ENCODE measurements around the gene CHGA. TPM values are rescaled to one million over a fixed set of nuclear protein-coding genes. Genes with fewer than 3 reads are reported as not detected.
A peak's percentile ranks its signal among the peaks of the same experiment; 100 is the strongest.

The CHGA gene
- total RNA-seq, 4 donors from 2014 or later: not detected

- no peak for DNase-seq (ENCODE audit: low spot score in 2 of 2)
- Histone ChIP-seq H3K27me3 (peaks cover 0 to 25% of the 10 kb centered on the region in 2 donors), H3K9me3 (no peaks in the 10 kb centered on the region), H3K4me3 (no peak overlapping the region), H3K4me1 (peaks cover 0 to 7% (median 0%) of the 10 kb centered on the region in 4 donors), H3K27ac (no peak overlapping the region), H3K36me3 (no peaks in the 10 kb centered on the region)
- 53 to 59% methylated on average over 3 of the region's 3 CpGs for WGBS, 2 donors
- no peak for TF ChIP-seq CTCF (IDR thresholded peaks at IDR 0.05)
Observed at GRCh38 chr14:92926931-92927330, 4.0 kb downstream of the CHGA start.

GRCh38 chr14:92927349-92928257, 4.7 kb downstream of the CHGA start:
- WGBS, 2 donors: 52 to 63% methylated on average over 12 to 14 of the region's 14 CpGs
- H3K27ac ChIP-seq: peak overlapping the region in 1 of 4 donors; percentile 3
- H3K36me3 ChIP-seq: no peaks in the 10 kb centered on the region
- no peaks in the 10 kb centered on the region for H3K9me3 ChIP-seq
- no peak for TF ChIP-seq EP300 (IDR thresholded peaks at IDR 0.05)
- TF ChIP-seq CTCF (IDR thresholded peaks at IDR 0.05): no peak
- TF ChIP-seq POLR2A (IDR thresholded peaks at IDR 0.05): no peak
- peaks cover 0 to 9% (median 0%) of the 10 kb centered on the region in 4 donors for H3K4me1 ChIP-seq
- peaks cover 0 to 18% of the 10 kb centered on the region in 2 donors for H3K27me3 ChIP-seq
- H3K4me3 ChIP-seq: no peak overlapping the region
- no peak for DNase-seq (ENCODE audit: low spot score in 2 of 2)

- no peak overlapping the region for H3K4me3 ChIP-seq
- DNase-seq (ENCODE audit: low spot score in 2 of 2): no peak
- H3K36me3 ChIP-seq: no peaks in the 10 kb centered on the region
- peaks cover 0 to 11% of the 10 kb centered on the region in 2 donors for H3K27me3 ChIP-seq
- WGBS, 2 donors: 29 to 44% methylated on average over 2 to 3 of the region's 3 CpGs
- TF ChIP-seq EP300 (IDR thresholded peaks at IDR 0.05) (peak in 1 of 2 donors; percentile 29), POLR2A (IDR thresholded peaks at IDR 0.05) (no peak)
- peak overlapping the region in 1 of 4 donors; percentile 3 for H3K27ac ChIP-seq
- H3K4me1 ChIP-seq: peaks cover 0 to 10% (median 0%) of the 10 kb centered on the region in 4 donors
- H3K9me3 ChIP-seq: no peaks in the 10 kb centered on the region
Observed at GRCh38 chr14:92928258-92928629, 5.3 kb downstream of the CHGA start.

- Histone ChIP-seq H3K27ac (peak overlapping the region in 1 of 4 donors; percentile 41), H3K27me3 (peaks cover 0 to 3% of the 10 kb centered on the region in 2 donors), H3K4me1 (peaks cover 0 to 6% (median 0%) of the 10 kb centered on the region in 4 donors), H3K9me3 (no peaks in the 10 kb centered on the region), H3K36me3 (no peaks in the 10 kb centered on the region), H3K4me3 (no peak overlapping the region)
- WGBS, 2 donors: 79 to 83% methylated on average over 10 to 12 of the region's 12 CpGs
- TF ChIP-seq CTCF (IDR thresholded peaks at IDR 0.05): no peak
- no peak for TF ChIP-seq EP300 (IDR thresholded peaks at IDR 0.05)
- TF ChIP-seq POLR2A (IDR thresholded peaks at IDR 0.05): no peak
- no peak for DNase-seq (ENCODE audit: low spot score in 2 of 2)
Observed at GRCh38 chr14:92928961-92929688, 6.2 kb downstream of the CHGA start.

GRCh38 chr14:92929689-92930608, 7.0 kb downstream of the CHGA start:
- peaks cover 0 to 6% (median 0%) of the 10 kb centered on the region in 4 donors for H3K4me1 ChIP-seq
- no peak for DNase-seq (ENCODE audit: low spot score in 2 of 2)
- TF ChIP-seq POLR2A (IDR thresholded peaks at IDR 0.05) (no peak), EP300 (IDR thresholded peaks at IDR 0.05) (no peak), CTCF (IDR thresholded peaks at IDR 0.05) (no peak)
- H3K27me3 ChIP-seq: no peaks in the 10 kb centered on the region
- no peak overlapping the region for H3K4me3 ChIP-seq
- H3K27ac ChIP-seq: no peak overlapping the region
- H3K36me3 ChIP-seq: peaks cover 0 to 7% (median 0%) of the 10 kb centered on the region in 3 donors
- 76 to 79% methylated on average over 18 to 20 of the region's 20 CpGs for WGBS, 2 donors
- H3K9me3 ChIP-seq: no peaks in the 10 kb centered on the region
